HFFc6 (cell line): ENCODE measurements around the gene LRP2. TPM values are rescaled to one million over a fixed set of nuclear protein-coding genes. Genes with fewer than 3 reads are reported as not detected.

Experiments used
- DNase-seq: peaks from one replicate; pipeline ENCODE4 v3.0.0-alpha.2; 2018
- H3K27ac Mint-ChIP-seq: 2 replicates; pipeline ENCODE4 v1.8.0; 2020; ENCODE audit warnings: mild to moderate bottlenecking, mixed read lengths
- H3K27me3 Mint-ChIP-seq: 2 replicates; pipeline ENCODE4 v1.8.0; 2021; ENCODE audit warnings: mild to moderate bottlenecking, moderate library complexity, mixed read lengths; ENCODE audit not compliant: insufficient read depth
- H3K36me3 Mint-ChIP-seq: 2 replicates; pipeline ENCODE4 v1.8.0; 2021; ENCODE audit warnings: low read depth, mixed read lengths
- H3K4me1 Mint-ChIP-seq: 2 replicates; pipeline ENCODE4 v1.8.0; 2020; ENCODE audit warnings: low read depth, mixed read lengths
- H3K4me3 Mint-ChIP-seq: 2 replicates; pipeline ENCODE4 v1.8.0; 2020; ENCODE audit warnings: mild to moderate bottlenecking, moderate library complexity, mixed read lengths
- H3K9me3 Mint-ChIP-seq: 2 replicates; pipeline ENCODE4 v1.8.0; 2020; ENCODE audit warnings: mild to moderate bottlenecking, mixed read lengths
- CTCF ChIP-seq: fragments of 200-600 bp; sonication (generic); IDR thresholded peaks from 2 replicates; pipeline ENCODE4 v1.5.0; 2021; ENCODE audit warnings: antibody characterized with exemption, mild to moderate bottlenecking
- total RNA-seq, 6 experiments: library from RNA; stranded (reverse); fragmentation: NEBNext Ultra II Directional; extraction: Animal tissue kit (Norgen Biotek cat#: 25700); gene quantifications; 2 replicates in 1 of 6; 3 replicates in 5 of 6; pipeline ENCODE4 v1.2.3, GENCODE V29; 2021

LRP2 gene
- total RNA-seq, 6 experiments from 2014 or later = not detected

- Mint-ChIP-seq H3K27me3 (no peaks in the 10 kb centered on the region), H3K36me3 (no peaks in the 10 kb centered on the region)
- no peak for TF ChIP-seq CTCF
Observed at GRCh38 chr2:169178804-169179390, 183.4 kb downstream of the LRP2 start.

GRCh38 chr2:169178364-169178763, 184.0 kb downstream of the LRP2 start:
- no peak for DNase-seq

More at GRCh38 chr2:169178804-169179390, 183.4 kb downstream of the LRP2 start:
- Mint-ChIP-seq H3K27ac (no peak overlapping the region), H3K4me1 (no peaks in the 10 kb centered on the region), H3K9me3 (peaks cover 21% of the 10 kb centered on the region), H3K4me3 (no peak overlapping the region)
- DNase-seq = no peak

GRCh38 chr2:169175112-169175511, 187.2 kb downstream of the LRP2 start:
- Mint-ChIP-seq H3K9me3 (peaks cover 23% of the 10 kb centered on the region), H3K27me3 (no peaks in the 10 kb centered on the region), H3K36me3 (no peaks in the 10 kb centered on the region), H3K27ac (no peak overlapping the region), H3K4me1 (no peaks in the 10 kb centered on the region), H3K4me3 (no peak overlapping the region)
- TF ChIP-seq CTCF = no peak
- DNase-seq = no peak

More at GRCh38 chr2:169178364-169178763, 184.0 kb downstream of the LRP2 start:
- H3K36me3 Mint-ChIP-seq = no peaks in the 10 kb centered on the region
- H3K9me3 Mint-ChIP-seq = peaks cover 21% of the 10 kb centered on the region
- no peak for TF ChIP-seq CTCF
- no peaks in the 10 kb centered on the region for H3K27me3 Mint-ChIP-seq
- H3K4me1 Mint-ChIP-seq = no peaks in the 10 kb centered on the region
- no peak overlapping the region for H3K4me3 Mint-ChIP-seq
- no peak overlapping the region for H3K27ac Mint-ChIP-seq

GRCh38 chr2:169173876-169174275, 188.5 kb downstream of the LRP2 start:
- no peak for TF ChIP-seq CTCF
- Mint-ChIP-seq H3K4me3 (no peak overlapping the region), H3K36me3 (no peaks in the 10 kb centered on the region), H3K9me3 (peaks cover 31% of the 10 kb centered on the region), H3K27me3 (no peaks in the 10 kb centered on the region), H3K4me1 (no peaks in the 10 kb centered on the region), H3K27ac (no peak overlapping the region)
- DNase-seq = no peak

GRCh38 chr2:169172914-169173313, 189.4 kb downstream of the LRP2 start:
- no peaks in the 10 kb centered on the region for H3K27me3 Mint-ChIP-seq
- no peaks in the 10 kb centered on the region for H3K4me1 Mint-ChIP-seq
- H3K4me3 Mint-ChIP-seq = no peak overlapping the region
- DNase-seq = no peak
- TF ChIP-seq CTCF = no peak
- H3K36me3 Mint-ChIP-seq = no peaks in the 10 kb centered on the region
- peaks cover 29% of the 10 kb centered on the region for H3K9me3 Mint-ChIP-seq
- H3K27ac Mint-ChIP-seq = no peak overlapping the region
